Umbilical cord (tissue), 2 donors: ENCODE measurements around the gene ASAP3. TPM values are rescaled to one million over a fixed set of nuclear protein-coding genes. Genes with fewer than 3 reads are reported as not detected.
A peak's percentile ranks its signal among the peaks of the same experiment; 100 is the strongest.

Experiments
- DNase-seq: peaks from one replicate; pipeline ENCODE4 v3.0.0-alpha.2; 2015; ENCODE audit warnings: low spot score
- total RNA-seq: library from RNA; depleted of rRNA; stranded (reverse); fragments of >200 nt; gene quantifications from one replicate; pipeline ENCODE4 v1.2.3, GENCODE V29; 2014; ENCODE audit warnings: low replicate concordance; ENCODE audit not compliant: insufficient read depth

ASAP3 gene
- total RNA-seq, 1 donor from 2014 or later = 35.6 TPM

DNA sequence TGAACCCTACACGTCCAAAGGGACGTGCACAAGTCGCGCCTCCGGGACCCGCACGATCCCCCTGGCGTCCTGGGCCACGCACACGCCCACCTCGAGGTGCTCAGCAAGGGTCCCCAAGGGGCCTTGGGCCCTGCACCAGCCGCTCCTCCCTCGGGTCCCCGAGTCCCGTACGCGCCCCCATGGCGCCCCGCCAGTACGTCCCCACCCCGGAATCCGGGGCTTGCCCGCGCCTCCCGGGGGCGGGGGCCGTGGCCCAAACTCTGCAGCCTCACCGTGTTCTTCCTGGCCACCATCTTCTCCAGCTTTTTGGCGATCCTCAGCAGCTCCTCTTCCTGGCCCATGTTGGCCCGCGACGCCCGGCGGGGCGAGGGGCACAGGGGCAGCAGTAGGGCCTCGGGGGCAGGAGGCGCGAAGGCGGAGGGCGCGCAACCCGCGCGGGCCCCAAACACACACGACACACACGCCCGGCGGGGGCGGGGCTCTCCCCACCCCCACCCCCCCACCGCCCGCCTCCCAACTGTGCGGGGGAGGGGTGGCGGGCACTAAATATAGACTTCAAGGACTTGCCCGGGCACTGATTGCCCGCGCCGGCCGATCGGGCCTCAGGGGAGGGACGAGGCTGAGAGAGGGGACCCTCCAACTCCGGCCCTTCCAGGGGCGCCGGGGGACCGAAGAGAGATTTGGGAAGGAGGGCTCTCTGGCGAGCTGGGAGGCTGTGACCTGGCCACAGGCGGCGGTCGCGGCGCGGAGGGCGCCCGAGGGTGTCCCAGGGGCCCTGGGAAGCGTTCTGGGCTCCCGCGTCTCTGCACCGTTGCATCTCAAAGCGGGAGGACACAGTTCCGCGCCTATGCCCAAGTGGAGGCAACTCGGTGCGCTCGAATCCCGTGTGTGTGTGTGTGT lies 59.4 kb downstream of the ASAP3 start, which contains the start of gene TCEA3:
Gene TCEA3 (minus strand): TSS at position 456 of the 900 bp plus-strand sequence. CDS start 115 bp downstream, at position 341.
- peak; percentile 60 for DNase-seq

DNA sequence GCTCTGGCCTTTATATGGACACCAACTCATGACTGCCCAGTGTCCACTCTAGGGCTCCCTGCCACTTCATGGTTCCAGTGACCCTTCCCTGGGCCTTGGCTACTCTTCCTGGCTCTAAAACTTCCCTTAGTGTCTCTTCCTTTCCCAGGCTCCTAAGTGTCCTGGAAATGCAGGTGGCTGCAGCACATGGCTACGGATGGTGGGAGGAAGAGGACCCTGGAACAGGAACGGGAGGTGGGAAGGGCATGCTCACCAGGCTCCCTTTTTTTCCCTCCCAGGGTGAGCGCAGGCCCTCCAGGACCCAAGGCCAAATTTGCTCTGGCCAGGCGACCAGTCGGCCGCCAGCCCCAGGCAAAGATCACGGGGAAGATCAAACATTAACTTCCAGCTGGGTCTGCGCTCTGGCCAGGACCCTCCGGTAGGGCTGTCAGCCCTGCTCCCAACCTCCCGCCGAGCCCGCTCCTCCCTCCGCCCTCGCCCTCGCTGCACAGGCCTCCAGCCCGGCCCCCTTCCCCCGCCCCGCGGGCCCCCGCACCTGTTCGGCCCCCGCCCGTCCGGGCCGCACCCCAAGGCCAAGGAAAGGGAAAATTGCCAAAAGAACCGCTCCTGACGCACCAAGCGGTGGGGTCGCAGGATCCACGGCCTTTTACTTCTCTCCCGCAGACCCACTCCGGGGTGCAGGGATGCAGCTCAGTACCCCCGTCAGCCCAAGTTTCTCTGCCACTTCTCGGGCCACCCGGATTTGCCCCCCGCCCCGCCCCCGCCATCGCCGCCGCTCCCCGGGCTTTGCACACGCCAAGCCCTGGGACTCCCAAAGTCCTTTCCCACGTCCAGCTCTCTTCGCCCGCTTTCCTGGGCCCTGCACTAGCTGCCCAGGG lies 60.3 kb downstream of the ASAP3 start:
- peak; percentile 34 for DNase-seq

DNA sequence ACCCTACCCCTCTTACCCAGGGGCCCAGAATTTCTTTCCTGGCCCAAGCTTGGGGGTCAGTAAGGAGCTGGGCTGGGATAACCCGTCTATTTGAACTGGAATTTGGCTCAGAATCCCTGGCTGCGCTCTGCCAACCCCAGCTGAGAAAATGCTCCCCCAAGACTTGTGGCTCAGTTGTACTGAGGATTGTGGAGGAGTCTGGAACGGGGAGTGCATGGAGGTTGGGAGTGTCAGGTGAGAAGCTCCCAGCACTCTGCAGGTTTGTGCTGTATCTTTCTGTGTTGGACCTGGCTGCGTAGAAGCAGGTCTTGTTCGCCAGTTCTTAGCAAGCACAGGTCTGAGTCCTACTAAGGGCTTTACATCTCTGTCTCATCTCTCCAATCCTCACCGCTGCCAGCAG lies 61.0 kb downstream of the ASAP3 start:
- no peak for DNase-seq

DNA sequence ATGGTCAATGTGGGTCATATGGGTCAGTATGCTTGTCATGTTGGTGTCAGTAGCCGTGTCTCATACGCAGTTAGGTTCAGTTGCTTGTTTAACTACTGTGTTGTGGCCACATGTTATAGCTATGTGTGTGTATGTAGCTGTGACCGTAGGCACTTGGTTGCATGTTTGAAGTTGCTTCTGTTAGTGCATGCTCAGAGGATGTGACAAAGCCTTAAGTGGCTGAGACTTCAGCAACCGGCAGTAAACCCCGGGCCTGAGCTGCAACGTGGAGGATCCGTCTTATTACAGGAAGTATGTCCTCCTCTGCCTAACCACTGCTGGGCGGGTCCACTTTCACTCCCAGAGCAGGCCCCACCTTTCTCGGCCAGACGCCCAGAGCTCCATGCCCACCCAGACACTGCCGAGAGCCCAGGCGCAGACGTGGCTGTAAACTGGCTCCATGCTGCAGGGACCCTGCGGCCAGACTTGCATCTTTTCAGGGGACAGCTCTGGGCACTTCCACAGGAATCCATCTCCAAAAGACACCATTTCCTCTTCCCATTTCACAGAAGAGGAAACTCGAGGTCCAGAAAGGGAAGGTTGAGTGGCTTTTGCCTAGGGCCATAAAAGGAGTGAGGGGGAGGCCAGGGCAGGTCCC lies 61.6 kb downstream of the ASAP3 start:
- peak; percentile 97 for DNase-seq

DNA sequence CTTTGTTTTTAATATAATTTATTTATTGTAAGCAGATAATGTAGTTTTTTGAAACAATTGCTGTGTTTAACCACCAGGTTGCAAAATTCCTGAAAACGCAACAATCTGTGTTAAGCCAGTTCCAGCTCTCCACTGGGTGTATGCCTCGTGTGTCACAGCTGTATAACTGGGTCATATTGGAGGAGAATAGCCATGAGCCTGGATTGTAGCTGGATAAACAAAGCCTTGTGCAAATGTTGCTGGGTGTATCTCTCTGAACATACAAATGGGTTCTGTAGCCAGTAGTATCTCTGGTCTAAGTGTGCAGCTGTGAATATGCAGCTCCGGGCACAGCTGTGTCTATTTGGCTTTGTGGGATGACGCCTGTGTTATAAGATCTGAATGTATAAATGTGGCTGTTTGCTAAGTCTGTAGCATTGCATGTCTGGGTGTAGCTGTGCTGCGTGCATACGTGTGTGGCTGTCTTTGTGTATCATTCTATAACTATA lies 62.2 kb downstream of the ASAP3 start:
- peak; percentile 79 for DNase-seq

DNA sequence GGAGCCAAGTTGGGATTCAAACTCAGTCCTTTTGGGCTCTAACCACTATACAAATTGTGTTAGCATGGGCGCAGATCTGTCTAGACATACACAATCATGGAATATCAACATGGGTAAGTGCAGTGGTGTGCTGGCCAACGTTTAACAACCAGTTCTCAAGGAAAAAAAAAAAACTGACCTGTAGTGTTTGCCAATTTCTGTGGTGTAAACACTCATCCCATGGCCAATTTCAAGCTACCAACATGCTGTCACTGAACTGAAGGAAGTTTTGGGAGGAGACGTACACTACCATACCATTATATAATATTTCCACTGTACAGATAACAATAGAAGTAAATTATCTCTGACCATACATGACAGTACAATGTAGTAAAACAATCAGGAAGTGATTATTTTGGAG lies 62.6 kb downstream of the ASAP3 start:
- DNase-seq = no peak

DNA sequence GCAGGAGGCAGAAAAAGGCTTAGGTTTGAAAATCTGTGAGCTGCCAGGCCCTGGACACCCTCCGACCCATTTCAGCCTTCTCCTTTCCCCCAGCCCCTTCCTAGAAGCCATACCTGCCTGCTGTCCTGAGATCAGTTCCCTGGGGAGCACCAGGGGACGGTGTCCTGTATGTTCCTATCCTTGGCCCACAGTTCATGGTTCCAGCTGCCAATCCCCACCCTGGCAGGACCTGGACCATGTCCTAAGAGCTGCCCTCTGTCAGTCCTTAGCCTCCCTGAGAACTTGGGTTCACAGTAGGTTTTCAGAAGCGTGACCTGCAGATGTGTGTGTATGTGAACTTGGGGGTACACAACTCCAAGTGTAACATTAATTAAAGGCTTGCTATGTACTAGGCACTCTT lies 63.2 kb downstream of the ASAP3 start:
- DNase-seq = no peak

DNA sequence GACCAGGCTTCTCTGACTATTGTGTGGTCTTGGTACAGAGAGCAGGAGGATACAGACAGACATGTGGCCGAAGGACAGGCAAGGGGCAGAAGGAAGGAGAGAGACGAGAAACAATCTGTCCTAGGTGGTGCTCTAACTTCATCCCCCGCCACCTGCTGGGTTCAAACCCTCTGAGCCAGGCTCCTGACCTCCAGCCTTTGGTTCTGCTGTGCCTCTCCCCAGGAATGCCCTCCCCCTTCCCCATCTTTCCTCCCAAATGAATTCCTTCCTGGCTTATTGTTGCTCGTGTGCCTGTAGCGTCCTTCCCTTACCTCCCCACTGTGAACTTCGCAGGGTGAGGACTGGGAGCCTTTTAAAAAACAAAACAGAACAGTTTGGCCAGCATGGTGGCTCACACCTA lies 64.8 kb downstream of the ASAP3 start:
- DNase-seq = no peak

DNA sequence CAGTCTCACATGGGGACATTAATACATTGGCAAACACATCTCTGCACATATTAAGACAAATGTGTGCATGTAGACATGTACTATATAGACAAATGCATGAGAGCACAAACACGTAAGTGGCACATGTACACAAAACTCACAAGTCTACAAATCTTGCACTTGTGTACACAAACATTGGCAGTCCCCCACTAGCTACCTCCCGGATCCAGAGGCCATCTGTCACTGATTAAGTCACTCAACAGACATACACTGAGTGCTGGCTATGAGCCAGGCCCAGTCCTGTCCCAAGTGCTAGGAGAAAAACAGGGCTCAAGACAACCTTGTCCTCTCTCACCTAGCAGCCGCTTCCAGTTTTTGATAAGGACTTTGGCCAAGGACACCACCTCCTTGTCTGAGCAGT lies 66.4 kb downstream of the ASAP3 start:
- no peak for DNase-seq

DNA sequence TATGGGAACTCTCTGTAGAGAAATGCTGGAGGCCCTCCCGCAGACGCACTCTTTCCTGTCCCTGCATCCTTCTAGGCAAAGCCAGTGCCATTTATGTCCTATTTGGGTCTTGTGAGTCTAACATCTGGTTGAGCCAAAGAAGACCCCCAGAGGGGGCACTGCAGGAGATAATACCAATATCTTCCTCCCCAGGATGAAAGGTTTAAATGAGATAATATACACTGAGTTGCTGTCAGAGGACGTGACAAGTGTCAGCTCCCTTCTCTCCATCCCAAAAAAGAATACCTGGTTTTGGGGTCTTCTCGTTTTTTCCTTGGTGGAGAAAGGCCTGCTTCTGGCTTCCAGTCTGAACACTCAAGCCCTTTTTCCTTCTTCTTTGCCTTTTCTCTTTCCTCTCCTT lies 67.0 kb downstream of the ASAP3 start:
- no peak for DNase-seq

DNA sequence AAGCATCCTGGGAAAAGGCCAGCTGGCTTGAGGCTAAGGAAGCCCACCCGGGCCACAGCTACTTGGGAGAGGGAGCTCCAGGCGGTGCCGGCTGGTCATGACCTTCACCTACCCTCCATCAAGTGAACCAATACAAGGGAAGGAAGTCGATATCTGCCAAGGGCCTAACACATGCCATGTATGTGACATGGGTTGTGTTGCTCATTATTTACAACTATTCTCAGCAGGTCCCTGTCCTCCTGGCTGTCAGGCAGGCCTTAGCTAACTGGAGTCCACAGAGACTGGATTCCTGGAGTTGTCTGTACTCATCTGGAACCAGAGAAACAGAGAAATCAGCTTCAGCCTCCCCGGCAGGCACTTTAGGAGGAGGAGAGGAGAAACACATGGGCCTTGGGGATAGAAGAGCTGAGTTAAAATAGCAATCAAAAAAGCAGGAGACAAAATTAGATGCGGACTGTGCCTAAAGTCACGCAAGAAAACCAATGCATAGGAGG lies 75.1 kb downstream of the ASAP3 start:
- DNase-seq = no peak

DNA sequence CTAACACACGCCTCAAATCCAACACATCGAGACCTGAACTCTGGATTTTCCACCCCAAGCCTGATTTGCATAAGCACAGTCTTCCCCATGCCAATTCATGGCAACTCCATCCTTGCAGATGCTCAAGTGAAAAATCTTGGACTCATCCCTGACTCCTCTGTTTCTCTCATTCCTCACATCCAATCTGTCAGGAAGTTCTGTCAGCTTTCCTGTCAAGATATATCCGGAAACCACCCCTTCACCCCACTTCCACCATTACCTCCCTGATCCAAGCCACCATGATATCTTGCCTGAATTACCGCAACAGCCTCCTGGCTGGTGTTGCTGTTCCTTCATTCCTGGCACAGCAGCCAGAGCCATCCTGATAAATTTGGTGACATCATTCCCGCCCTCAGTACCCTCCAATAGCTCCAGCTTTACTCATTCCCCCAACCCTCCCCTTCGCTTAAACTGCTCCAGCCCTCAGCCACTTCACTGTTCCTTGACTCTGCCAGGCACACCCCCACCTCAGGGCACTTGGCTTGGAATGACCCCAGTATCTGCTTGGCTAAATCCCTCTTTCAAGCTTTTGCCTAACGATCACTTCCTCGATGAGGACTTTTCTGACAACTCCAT lies 76.9 kb downstream of the ASAP3 start:
- DNase-seq = no peak

DNA sequence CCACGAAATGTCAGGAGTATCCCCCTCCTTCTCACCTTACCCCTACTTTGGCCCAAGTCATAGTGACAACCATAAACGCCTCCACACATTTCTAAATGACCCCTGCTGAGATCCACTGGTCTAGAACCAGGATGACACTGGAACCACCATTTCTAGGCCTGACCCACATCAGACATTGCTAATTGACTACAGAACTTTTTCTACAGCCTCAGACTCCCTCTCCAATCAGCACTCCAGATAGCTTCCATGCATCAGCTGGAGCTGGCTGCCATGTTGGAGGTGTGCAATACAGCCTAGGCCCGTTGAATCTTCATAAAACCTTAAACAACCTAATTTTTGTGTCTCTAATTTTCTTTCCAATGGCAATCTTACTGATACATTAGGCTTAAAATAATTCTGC lies 78.0 kb downstream of the ASAP3 start:
- no peak for DNase-seq

DNA sequence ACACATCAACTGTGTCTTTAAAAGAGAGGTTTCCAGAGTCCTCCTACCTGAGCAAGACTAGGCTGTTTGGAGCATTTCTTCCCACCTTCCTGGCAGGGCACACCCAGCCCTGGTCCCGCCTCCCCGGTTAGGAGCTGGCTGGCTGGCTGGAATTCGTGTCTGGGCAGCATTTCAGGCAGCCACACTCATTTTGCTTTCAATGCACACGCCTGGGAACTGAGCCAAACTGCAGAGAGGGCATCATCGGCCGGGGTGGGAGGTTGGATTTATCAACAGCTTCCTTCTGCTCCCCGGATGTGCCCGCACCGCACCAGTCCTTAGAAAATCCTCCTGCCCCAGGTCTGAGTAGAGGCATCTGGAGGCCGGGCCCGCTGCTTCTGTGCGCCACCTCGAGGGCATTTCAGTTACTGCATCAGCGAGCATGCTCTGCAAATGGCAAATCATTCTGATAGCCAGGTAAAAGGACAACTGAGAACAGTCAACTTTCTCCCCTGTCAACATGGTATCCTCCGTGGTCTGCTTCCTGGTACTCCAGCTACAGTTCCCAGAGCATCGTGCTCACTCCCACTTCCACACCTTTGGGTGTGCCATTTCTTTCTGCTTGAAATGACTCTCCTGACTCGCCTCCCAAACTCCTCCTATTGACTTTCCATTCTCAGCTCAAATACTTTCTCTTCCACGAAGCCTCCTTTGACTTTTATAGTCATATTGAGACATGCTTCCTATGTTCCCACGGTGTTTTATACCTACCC lies 80.1 kb downstream of the ASAP3 start:
- DNase-seq = peak; percentile 97

DNA sequence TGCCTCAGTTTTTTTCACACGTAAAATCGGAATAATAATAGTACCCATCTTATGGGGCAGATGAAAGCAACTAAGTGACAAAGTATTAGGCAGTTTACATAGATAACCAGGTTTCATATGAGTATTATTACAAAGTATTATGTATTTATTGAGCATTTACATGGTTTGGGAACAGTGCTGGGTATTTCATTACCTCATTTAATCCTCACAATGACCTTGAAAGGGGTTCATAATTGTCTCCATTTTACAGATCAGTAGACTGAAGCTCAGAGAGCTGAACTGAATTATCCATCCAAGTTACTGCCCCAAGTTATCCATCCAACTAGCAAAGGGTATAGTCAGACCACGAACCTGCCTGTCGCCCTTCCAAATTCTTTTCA lies 80.6 kb downstream of the ASAP3 start:
- DNase-seq = no peak

DNA sequence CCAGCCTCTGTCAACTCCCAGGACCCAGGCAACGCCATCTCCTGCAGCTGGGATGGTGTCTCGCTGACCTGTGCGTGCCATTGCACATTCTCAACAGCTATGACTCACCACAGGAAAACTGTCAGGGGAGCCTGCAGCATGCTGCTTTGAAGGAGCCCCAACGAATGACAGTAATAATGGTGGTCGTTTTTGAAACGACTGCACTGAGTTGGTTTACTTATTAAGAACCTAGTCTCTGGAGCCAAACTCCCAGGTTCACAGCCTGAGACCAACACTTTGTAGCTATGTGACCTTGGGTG lies 81.0 kb downstream of the ASAP3 start:
- peak; percentile 37 for DNase-seq

DNA sequence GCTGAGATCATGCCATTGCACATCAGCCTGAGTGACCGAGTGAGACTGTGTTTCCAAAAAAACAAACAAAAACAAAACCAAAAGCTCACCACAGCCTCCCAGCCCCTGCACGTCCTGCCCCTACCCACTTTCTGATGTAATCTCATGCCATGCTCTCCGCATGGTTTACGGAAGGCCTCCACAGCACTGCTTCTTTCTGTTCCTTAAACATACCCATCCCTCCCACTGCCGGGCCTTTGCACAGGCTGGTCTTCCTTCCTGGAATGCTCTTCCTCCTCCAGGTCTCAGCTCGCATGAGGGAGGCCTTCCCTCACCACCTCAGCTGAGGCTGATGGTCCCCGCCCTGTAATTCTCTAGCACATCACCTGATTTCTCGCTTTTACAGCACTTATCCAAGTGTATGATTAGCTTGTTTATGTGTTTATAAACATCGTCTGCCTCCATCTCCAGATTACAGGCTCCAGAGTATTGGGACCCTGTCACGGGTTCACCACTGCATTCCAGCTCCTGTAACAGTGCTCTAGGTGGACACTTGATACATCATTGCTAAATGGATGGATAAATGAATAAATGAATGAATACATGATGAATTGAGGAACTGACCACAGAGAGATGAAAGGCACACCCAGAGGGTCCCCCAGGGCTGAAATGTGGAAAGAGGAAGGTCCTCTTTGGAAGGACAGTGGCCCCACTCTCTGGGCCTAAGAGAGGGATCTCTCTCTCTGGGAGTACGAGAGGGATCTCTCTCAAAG lies 81.5 kb downstream of the ASAP3 start:
- DNase-seq = no peak

DNA sequence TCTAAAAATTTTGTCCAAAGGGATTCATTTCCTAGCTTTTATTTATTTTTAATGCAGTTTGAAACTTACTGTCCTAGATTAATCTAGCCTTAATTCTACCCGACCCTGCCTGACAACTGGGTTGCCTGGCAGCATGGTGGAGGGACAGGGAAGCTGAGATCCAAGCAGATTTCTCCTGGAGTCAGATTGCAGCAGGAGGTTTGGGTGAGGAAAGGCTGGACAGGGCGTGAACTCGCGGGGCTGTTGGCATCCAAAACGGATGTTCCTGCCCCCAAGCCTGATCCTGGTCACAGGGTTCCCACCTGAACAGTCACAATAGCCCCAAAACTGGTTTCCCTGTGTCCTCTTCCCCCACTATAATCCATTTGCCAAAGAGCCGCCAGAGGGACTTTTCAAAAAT lies 82.7 kb downstream of the ASAP3 start:
- DNase-seq = no peak

DNA sequence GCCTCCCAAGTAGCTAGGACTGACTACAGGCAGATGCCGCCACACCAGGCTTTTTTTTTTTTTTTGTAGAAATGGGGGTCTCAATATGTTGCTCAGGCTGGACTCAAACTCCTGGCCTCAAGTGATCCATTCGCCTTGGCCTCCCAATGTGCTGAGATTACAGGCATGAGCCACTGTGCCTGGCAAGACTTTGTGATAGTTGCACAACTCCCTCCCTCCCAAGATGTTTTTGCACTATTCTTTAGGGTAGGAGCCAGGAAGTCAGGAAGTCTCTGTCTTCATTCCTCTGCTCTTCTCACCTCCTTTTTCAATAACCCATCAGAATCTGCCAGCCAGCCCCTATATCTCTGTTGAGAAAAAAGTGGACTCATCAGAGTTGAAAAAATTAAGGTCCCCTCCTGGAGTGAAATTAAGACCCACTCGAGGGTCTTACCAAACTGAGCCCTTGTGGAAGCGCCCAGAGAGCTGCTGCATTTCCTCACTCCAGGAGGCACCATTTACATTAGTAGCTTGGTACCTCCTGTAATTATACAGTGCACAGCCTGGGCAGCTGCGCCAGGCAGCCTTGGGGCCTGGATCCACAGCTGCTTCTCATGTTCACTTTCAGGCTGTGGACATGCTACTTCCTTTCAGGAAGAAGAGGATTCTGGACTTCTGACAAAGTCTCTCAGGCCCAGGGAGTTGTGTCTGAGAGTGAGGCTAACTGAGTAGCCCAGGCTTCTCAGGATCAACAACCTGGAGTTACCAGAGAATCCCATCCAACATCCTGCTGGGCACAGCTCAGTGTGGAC lies 83.5 kb downstream of the ASAP3 start:
- DNase-seq = no peak
